Neural progenitor cell (in vitro differentiated cells): ENCODE data around the gene FAM193B.

Experiments used
- CTCF ChIP-seq: fragments of 200-600 bp; sonication (generic); IDR thresholded peaks from 2 replicates; pipeline ENCODE4 v1.5.1; 2017; ENCODE audit warnings: antibody characterized with exemption, mild to moderate bottlenecking
- EZH2 ChIP-seq: fragments of 200-600 bp; sonication (generic); IDR thresholded peaks from 2 replicates; pipeline ENCODE4 v1.6.1; 2017; ENCODE audit warnings: antibody characterized with exemption, mild to moderate bottlenecking, moderate library complexity

DNA sequence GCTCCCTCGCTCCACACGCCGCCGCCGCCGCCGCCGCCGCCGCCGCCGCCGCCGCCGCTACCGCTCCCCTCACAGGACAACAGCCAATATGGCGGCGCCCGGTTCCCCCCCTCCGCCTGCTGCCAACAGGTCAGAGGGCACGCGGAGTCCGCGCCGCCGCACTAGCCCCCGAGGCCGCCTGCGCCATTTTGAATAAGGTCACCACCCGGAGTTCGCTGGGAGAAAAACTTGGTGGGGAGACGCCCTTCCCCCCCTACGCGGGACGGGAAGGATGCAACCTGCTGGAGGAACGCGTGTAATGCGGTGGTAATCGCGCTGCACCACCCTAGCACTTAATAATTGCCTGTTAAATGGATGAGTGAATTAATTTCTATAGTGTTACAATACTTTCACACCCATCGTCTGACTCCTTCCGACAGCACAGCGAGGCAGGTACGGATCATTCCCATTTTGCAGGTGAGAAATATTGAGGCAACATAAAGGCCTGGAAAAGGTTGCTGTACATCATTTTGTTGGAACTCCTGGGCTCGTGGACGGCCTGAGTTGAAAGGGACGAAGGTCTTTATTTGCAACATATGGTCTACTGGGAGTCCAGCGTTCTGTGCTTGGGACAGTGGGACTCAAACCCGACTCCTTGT lies at the start of gene FAM193B:
- TF ChIP-seq CTCF (peak; percentile 33), EZH2 (no peak)
